SK-N-SH treated with all-trans-retinoic acid at 6 μM for 48 hours (cell line): ENCODE data around the gene TNFSF13B.
"Not testable (repeated sequence)": the region's sequence is repeated elsewhere in the genome, so short reads cannot be mapped to it uniquely, and the experiment has no call there.

ENCODE experiments used
- ATAC-seq: fragments of 200-7000 bp; cut with Tn5 transposase; 3 replicates; pipeline ENCODE4 v1.9.1; 2020; ENCODE audit warnings: mild to moderate bottlenecking, moderate library complexity
- ARNTL ChIP-seq: fragments of 450-650 bp; formaldehyde crosslinking; IDR thresholded peaks from 2 replicates; pipeline ENCODE4 v1.5.0; 2020; ENCODE audit warnings: low read depth, mild to moderate bottlenecking, moderate library complexity, borderline replicate concordance
- BACH2 ChIP-seq: fragments of 250-450 bp; sonication (Bioruptor Pico); IDR thresholded peaks from 2 replicates; pipeline ENCODE4 v1.9.0; 2021; ENCODE audit warnings: mild to moderate bottlenecking, borderline replicate concordance
- CREB5 ChIP-seq: fragments of 250-450 bp; sonication (Bioruptor Pico); IDR thresholded peaks from 2 replicates; pipeline ENCODE4 v1.5.1; 2020; ENCODE audit warnings: low read depth, mild to moderate bottlenecking, moderate library complexity
- CSDC2 ChIP-seq: fragments of 250-450 bp; sonication (Bioruptor Pico); IDR thresholded peaks from 2 replicates; pipeline ENCODE4 v1.5.0; 2020; ENCODE audit warnings: mild to moderate bottlenecking, moderate library complexity
- CSRNP3 ChIP-seq: fragments of 250-450 bp; sonication (Bioruptor Pico); IDR thresholded peaks from 2 replicates; pipeline ENCODE4 v1.5.1; 2021; ENCODE audit warnings: mild to moderate bottlenecking, moderate library complexity
- ESRRG ChIP-seq: fragments of 250-450 bp; sonication (Bioruptor Pico); IDR thresholded peaks from 2 replicates; pipeline ENCODE4 v1.6.1; 2021; ENCODE audit warnings: mild to moderate bottlenecking
- GLIS3 ChIP-seq: fragments of 250-450 bp; sonication (Bioruptor Pico); IDR thresholded peaks from 2 replicates; pipeline ENCODE4 v1.5.0; 2020; ENCODE audit warnings: mild to moderate bottlenecking, moderate library complexity
- ISL1 ChIP-seq: fragments of 250-450 bp; sonication (Bioruptor Pico); IDR thresholded peaks from 2 replicates; pipeline ENCODE4 v2.1.2; 2022; ENCODE audit warnings: mild to moderate bottlenecking, moderate library complexity
- OSR1 ChIP-seq: fragments of 250-450 bp; sonication (Bioruptor Pico); IDR thresholded peaks from 2 replicates; pipeline ENCODE4 v1.8.0; 2022; ENCODE audit warnings: moderate library complexity, mild to moderate bottlenecking, inconsistent platforms
- PATZ1 ChIP-seq: fragments of 250-450 bp; sonication (Bioruptor Pico); IDR thresholded peaks from 2 replicates; pipeline ENCODE4 v1.8.0; 2020; ENCODE audit warnings: mild to moderate bottlenecking, moderate library complexity, borderline replicate concordance
- POU6F1 ChIP-seq: fragments of 250-450 bp; sonication (Bioruptor Pico); IDR thresholded peaks from 2 replicates; pipeline ENCODE4 v1.8.0; 2021; ENCODE audit warnings: low read depth, mild to moderate bottlenecking, moderate library complexity, borderline replicate concordance
- RARB ChIP-seq: fragments of 250-450 bp; sonication (Bioruptor Pico); IDR thresholded peaks from 2 replicates; pipeline ENCODE4 v1.8.0; 2021; ENCODE audit warnings: mild to moderate bottlenecking, moderate library complexity
- SNAI2 ChIP-seq: fragments of 250-450 bp; sonication (Bioruptor Pico); IDR thresholded peaks from 2 replicates; pipeline ENCODE4 v1.5.0; 2020; ENCODE audit warnings: mild to moderate bottlenecking, moderate library complexity
- TOX ChIP-seq: fragments of 250-450 bp; sonication (Bioruptor Pico); IDR thresholded peaks from 2 replicates; pipeline ENCODE4 v1.8.0; 2021; ENCODE audit warnings: mild to moderate bottlenecking, moderate library complexity, borderline replicate concordance
- TSHZ2 ChIP-seq: fragments of 250-450 bp; sonication (Bioruptor Pico); IDR thresholded peaks from 2 replicates; pipeline ENCODE4 v1.5.0; 2020; ENCODE audit warnings: mild to moderate bottlenecking, moderate library complexity
- ZC3H10 ChIP-seq: fragments of 250-450 bp; sonication (Bioruptor Pico); IDR thresholded peaks from 2 replicates; pipeline ENCODE4 v1.5.1; 2021; ENCODE audit warnings: mild to moderate bottlenecking, moderate library complexity
- ZFP30 ChIP-seq: fragments of 450-650 bp; formaldehyde crosslinking; IDR thresholded peaks from 2 replicates; pipeline ENCODE4 v1.5.0; 2022; ENCODE audit warnings: mild to moderate bottlenecking, moderate library complexity
- ZNF565 ChIP-seq: fragments of 450-650 bp; formaldehyde crosslinking; conservative IDR thresholded peaks from 2 replicates; pipeline ENCODE4 v1.5.0; 2020; ENCODE audit warnings: low read depth, mild to moderate bottlenecking, moderate library complexity
- ZNF70 ChIP-seq: fragments of 450-650 bp; formaldehyde crosslinking; IDR thresholded peaks from 2 replicates; pipeline ENCODE4 v1.5.0; 2020; ENCODE audit warnings: mild to moderate bottlenecking, moderate library complexity
- ZNF8 ChIP-seq: fragments of 450-650 bp; formaldehyde crosslinking; IDR thresholded peaks from 2 replicates; pipeline ENCODE4 v1.5.0; 2020; ENCODE audit warnings: mild to moderate bottlenecking, moderate library complexity

TNFSF13B gene

GRCh38 chr13:108306860-108307259 is 37.3 kb downstream of the TNFSF13B start:
- ATAC-seq = no peak
- TF ChIP-seq TOX (CRISPR knock-in tag) = no peak
- no peak for TF ChIP-seq TSHZ2 (CRISPR knock-in tag)
- no peak for TF ChIP-seq OSR1
- TF ChIP-seq PATZ1 = no peak

GRCh38 chr13:108311596-108311995 is 42.1 kb downstream of the TNFSF13B start:
- ATAC-seq = not testable (repeated sequence)

GRCh38 chr13:108313382-108313781 is 43.9 kb downstream of the TNFSF13B start:
- no peak for ATAC-seq
- TF ChIP-seq RARB (CRISPR knock-in tag) (no peak), BACH2 (CRISPR knock-in tag) (no peak), ZC3H10 (CRISPR knock-in tag) (no peak), ZFP30 (CRISPR knock-in tag) (no peak), ARNTL (CRISPR knock-in tag) (no peak), CREB5 (CRISPR knock-in tag) (no peak), ZNF565 (no peak), ISL1 (CRISPR knock-in tag) (no peak), ZNF8 (CRISPR knock-in tag) (no peak)

- TF ChIP-seq TOX (CRISPR knock-in tag) (no peak), ZNF70 (CRISPR knock-in tag) (no peak), SNAI2 (CRISPR knock-in tag) (no peak), POU6F1 (no peak), CSDC2 (CRISPR knock-in tag) (no peak)
- ATAC-seq = no peak
Observed at GRCh38 chr13:108315273-108315672, 45.8 kb downstream of the TNFSF13B start.

GRCh38 chr13:108315991-108316390 is 46.5 kb downstream of the TNFSF13B start:
- no peak for TF ChIP-seq ZFP30 (CRISPR knock-in tag)
- no peak for TF ChIP-seq TOX (CRISPR knock-in tag)
- no peak for TF ChIP-seq CSRNP3
- TF ChIP-seq ZNF565 = no peak
- no peak for TF ChIP-seq BACH2 (CRISPR knock-in tag)
- no peak for TF ChIP-seq POU6F1
- TF ChIP-seq GLIS3 (CRISPR knock-in tag) = no peak
- no peak for TF ChIP-seq ESRRG (CRISPR knock-in tag)
- TF ChIP-seq RARB (CRISPR knock-in tag) = no peak
- TF ChIP-seq ISL1 (CRISPR knock-in tag) = no peak
- TF ChIP-seq ZNF8 (CRISPR knock-in tag) = no peak
- no peak for TF ChIP-seq PATZ1
- no peak for TF ChIP-seq ZC3H10 (CRISPR knock-in tag)
- no peak for TF ChIP-seq SNAI2 (CRISPR knock-in tag)
- TF ChIP-seq ARNTL (CRISPR knock-in tag) = no peak
- no peak for TF ChIP-seq ZNF70 (CRISPR knock-in tag)
- TF ChIP-seq, all 23 proteins: peak for 0
- ATAC-seq = no peak
